GM19467 (cell line): ENCODE data around the gene SPANXN4.
A peak's percentile ranks its signal among the peaks of the same experiment; 100 is the strongest.

Experiments used
- ATAC-seq: cut with Tn5 transposase; IDR thresholded peaks from one replicate; pipeline ENCODE4 v1.9.1; 2021; ENCODE audit warnings: mild to moderate bottlenecking, moderate library complexity; ENCODE audit not compliant: unreplicated experiment

The SPANXN4 gene, protein sequence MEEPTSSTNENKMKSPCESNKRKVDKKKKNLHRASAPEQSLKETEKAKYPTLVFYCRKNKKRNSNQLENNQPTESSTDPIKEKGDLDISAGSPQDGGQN

DNA sequence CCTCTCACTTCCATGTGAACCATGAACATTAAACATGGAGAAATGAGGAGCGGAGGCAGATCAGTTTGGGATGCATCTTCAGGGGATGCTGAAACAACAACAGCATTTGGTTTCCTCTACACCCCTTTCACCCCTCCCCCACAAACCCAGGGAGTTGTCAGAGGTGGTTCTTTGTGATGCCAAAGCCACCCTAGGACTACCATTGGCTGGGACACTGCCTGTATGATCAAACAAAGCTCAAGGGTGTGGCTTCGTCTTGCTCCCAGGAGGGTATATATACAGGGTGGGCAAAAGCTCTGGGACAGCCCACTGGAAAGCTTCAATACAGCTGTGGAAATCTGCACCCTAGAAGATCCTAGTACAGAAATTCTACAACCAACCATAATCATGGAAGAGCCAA, at the start of gene SPANXN4:
Gene SPANXN4, plus strand, starts transcription at position 301 of the 400 bp plus-strand sequence. Its CDS starts 87 bp downstream, at position 388.
- ATAC-seq, result no peak

DNA sequence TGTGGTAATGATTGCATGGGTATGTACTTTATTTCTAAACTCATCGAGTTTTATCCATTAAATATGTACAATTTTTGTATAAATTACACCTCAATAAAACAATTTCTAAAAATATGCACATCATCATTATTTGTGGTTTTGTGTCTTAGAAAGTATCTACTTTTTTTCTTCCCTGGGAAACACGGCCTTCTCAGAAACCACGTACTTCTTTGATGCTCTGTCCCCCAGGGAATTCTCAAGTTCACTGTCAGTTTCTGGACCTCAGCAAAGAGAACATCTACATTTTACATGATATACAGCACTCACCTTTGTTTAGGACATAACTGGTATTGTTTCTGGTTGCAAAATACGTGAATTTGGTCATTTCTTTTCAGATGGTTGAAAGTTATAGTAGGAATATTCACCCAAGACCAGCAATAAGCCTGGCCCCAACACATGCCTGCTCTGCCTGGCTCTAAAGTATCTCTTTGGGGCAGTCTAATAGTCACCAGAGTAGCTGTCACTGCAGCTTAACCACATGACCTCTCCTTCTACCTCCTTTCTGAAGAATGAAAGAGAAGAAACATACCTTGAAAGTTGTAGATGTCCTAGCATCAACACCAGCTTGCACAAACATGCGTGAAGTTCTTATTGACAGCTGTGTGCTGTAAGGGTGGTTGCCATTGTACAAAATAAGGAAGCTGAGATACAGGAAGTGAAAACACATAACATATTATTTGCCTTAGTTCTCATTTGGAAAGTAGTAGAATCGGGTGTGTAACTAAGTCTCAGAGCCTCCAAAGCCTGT, 48.4 kb upstream of the SPANXN4 start:
- ATAC-seq, result peak; percentile 88

- ATAC-seq, result no peak
These were observed 47.5 kb upstream of the SPANXN4 start for GRCh38 chrX:142978130-142978684.

DNA sequence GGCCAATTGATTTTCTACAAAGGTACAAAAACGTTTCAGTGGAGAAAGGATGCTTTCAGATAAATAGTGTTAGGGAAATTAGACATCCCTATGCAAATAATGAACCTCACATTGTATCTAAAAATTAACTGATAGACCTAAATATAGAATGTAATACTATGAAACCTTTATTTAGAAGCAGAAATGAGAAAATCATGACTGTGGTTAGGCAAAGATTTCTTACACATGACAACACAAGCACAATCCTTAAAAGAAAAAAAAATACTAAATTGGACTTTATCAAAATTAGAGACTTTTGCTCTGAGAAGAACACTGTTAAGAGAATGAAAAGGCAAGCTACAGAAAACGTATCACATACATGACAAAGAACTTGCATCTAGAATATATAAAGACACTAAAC, 43.0 kb upstream of the SPANXN4 start:
- ATAC-seq, result no peak

- no peak for ATAC-seq
These were observed 30.7 kb upstream of the SPANXN4 start for GRCh38 chrX:142994988-142995387.

DNA sequence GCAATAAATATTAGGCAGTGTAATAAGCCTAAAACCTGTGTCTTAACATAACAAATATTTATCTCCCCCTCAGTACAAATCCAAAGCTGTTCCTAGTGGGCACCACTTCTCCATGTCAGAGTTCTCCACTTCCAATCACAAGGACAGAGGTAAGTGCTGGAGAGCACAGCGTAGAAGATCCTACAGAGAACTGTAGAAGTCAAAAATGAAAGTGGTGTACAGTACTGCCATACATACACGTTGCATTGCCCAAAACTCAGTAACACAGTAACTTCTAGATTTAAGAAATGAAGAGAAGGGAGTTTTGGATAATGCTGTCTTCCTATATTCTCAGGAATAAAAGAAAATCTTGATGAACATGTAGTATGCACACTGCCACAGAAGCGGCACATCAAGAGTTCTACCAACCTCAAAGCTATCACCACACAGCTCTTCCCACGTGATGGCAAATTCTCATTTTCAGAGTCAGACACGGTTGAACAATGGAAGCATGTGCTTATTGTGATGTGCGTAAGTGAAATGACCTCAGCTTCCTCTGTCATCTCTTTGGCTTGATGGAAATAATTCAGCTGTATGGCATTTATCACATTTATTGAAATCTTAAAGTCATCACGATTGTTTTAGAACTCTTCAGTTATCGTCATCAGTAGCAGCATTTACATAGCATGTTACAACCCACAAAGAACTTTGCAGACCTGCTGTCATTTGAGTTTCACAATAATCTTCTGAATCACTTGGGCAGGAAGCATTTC, 27.1 kb upstream of the SPANXN4 start:
- no peak for ATAC-seq

- no peak for ATAC-seq
These were observed 26.5 kb upstream of the SPANXN4 start for GRCh38 chrX:142999199-142999701.

DNA sequence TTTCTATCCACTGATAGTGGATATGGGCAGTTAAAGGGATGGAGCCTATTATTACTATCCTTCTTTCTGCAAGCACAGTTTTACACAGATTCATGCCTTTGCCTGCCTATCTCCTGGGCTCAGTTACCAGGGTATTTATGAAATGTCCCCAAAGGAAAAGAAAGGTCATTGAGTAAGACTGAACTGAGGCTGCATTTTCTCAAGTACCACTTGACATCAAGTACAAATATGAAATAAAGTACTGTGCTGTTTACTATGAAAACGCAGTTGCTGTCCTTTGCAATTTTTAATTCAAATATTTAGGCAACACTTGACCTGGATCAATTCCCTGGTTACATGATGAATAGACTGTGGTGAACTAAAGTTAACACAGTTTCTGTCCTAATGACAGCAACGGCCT, 23.5 kb upstream of the SPANXN4 start:
- ATAC-seq, result no peak

- ATAC-seq, result no peak
These were observed 8.5 kb upstream of the SPANXN4 start for GRCh38 chrX:143017272-143017671.

GRCh38 chrX:143027275-143027674, 1.5 kb downstream of the SPANXN4 start:
- ATAC-seq, result no peak

DNA sequence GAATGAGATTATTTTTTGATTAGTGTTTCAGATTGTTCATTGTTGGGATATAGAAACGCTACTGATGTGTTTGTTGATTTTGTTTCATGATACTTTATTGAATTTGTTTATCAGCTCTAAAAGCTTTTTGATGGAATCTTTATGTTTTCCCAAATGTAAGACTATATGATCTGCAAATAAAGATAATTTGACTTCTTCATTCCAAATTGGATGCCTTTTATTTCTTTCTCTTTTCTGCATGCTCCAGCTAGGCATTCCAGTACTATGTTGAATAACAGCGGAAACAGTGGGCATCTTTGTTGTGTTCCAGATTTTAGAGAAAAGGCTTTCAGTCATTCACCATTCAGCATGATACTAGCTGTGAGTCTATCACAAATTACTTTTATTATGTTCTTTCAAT, 21.8 kb downstream of the SPANXN4 start:
- ATAC-seq, result no peak

- ATAC-seq, result no peak
These were observed 32.4 kb downstream of the SPANXN4 start for GRCh38 chrX:143058120-143058519.

DNA sequence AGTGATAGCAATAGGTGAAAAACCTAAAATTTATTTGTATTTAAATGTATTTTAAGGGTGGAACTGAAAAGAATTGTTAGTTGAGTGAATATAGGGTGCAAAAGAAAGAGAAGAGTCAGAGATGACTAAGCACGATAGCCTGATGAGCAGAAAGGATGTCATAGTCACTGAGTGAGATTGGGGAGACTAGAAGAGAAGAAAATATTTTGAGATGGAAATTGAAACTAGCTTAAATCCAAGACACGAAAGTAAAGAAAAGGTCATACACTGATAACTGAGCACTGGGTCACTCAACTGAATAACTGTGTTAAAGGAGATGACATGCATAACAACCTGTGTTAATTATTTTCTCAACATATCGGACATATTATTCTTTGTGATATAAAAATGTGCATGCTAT, 55.5 kb downstream of the SPANXN4 start:
- no peak for ATAC-seq

GRCh38 chrX:143082537-143082936, 56.8 kb downstream of the SPANXN4 start:
- no peak for ATAC-seq
